DMS114 treated with DMSO at 0.1 percent for 48 hours (cell line): ENCODE results near the gene ABCG5.

Experiments
- DNase-seq: peaks from one replicate; lab custom pipeline; 2025; ENCODE audit not compliant: unreplicated experiment; lab: John Stamatoyannopoulos, UW

The ABCG5 gene

DNA sequence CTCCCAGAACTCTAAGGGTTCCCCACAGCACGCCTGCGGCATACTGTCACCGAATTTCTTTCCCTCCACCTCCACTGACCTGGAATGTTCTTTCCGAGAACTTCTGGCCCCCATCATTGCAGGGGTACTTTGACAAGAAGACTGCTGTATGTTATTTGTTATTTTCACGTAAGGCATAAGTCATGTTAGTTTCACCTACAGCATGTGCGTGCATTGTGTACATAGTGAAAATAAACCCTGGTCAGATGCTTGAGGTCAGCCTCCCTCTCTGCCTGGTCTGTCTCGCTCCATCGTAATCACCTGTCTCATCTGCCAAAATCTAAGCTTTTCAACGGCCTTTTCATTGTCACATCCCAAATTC, 4.2 kb upstream of the ABCG5 start:
- no peak for DNase-seq

DNA sequence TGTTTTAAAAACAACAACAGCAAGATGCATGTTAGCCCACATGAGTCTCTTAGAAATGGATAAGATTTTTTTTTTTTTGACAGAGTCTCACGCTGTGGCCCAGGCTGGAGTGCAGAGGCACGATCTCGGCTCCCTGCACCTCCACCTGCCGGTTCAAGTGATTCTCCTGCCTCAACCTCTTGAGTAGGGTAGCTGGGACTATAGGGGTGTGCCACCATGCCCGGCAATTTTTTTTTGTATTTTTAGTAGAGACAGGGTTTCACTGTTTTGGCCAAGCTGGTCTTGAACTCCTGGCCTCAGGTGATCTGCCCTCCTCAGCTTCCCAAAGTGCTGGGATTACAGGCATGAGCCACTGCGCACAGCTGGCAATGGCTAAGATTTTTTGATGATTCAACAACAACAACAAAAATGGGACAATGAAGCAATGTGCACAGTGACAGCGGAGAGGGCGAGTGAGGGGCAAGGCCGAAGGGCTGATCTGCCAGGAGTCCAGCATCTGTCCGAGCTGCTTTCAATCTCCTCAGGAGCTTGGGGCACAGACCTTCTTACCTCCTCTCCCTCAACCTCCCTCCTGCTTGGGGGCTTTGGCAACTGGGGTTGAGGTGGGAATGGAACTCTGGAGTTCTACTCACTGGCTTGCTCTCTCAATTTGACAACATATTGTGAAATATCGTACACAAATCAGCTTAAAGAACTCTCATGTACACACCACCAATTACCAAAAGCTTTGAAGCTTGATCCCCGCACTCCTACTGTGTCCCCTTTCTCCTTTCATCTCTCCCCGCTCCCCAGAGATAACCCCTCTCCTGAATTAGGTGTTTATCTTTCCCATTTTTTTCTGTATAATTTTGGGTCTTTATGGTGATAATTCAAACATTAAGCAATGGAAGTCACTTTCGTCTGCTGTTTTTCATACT, 3.6 kb upstream of the ABCG5 start:
- DNase-seq: no peak

DNA sequence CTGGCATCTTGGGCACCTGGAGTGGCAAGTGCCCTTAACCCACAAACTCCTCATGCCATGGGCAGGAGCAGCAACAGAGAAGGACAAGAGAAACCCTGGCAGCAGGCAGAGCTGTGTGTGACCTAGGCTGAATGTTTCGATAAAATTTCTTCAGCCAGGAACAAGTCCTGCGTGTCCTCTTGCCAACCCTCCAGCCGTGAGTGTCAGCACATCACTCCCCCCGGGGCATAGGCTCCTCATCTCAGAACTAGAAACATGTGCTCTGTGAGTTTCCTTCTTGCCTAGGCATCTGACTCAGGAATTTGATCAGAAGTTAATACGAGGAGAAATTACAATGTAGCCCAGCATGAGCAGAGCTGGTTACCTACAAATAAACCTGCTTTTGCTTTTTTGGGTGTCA, 2.3 kb upstream of the ABCG5 start:
- no peak for DNase-seq

DNA sequence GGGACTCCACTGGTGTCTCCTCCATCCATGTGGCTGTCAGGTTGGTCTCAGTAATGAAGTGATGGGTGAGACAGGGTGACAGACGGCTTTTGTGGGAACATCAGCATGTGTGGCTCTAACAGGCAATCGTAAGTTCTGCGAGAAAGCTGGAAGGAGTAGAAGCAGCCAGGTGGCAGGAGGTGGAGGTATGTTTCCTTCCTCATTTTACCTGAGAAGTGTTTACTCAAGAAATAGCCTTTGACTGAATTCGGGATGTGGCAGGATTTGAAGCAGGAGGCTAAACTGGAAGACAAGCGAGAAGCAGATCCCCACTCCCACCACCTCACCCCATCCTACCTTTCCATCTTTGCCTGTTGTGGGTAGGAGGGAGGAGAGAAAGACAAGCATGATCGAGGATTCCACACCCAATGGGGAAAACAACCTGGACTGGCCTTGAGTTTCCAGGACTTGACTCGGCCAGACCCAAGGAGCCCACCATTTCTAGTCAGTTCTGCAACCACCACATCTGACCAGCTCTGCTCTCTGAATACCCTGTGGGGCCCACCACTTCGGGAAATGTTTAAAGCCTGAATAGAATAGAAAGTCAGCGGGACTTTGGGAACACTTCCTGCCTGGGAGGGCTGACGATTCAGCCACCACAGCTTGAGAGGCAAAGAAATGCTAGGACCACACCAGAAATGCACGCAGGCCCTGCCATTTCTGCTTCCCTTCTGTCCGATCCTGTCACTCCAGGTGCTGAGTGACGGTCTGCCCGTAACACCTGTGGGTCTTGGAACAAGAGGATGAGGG, 1.3 kb upstream of the ABCG5 start:
- no peak for DNase-seq

DNA sequence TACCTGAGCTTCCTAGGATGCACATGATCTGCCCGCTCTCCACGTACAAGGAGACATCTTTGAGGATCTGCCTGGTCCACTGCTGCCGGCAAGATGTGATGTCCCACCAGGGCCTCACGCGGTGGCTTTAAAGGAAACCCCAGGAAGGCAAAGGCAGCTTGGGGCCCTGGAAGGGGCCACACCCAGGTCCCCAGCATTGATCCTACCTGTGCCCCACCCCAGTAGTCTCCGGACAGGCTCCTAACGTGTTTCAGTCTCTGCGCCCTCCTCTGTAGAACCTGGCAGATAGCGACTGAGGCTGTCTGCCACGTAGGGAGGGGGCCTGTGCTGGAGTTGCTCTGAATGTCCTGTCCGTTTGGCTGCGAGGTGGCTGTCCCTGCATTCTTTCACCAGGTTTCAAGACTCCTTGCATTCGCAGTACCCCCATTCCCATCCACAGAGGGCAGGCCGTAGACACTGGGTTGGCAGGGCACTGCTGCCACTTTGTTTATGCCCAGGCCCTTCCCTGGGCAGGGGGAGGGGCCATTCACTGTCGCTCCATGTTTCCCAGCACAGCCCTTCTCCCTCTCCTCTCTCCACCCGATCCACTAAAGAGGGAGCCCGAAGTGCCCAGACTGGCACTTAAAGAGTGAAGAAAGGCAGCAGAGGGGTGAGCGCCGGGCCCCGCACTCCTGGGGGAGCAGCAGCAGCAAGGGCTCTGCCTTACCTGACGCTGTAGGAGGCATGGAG, 644 bp downstream of the ABCG5 start:
- no peak for DNase-seq

DNA sequence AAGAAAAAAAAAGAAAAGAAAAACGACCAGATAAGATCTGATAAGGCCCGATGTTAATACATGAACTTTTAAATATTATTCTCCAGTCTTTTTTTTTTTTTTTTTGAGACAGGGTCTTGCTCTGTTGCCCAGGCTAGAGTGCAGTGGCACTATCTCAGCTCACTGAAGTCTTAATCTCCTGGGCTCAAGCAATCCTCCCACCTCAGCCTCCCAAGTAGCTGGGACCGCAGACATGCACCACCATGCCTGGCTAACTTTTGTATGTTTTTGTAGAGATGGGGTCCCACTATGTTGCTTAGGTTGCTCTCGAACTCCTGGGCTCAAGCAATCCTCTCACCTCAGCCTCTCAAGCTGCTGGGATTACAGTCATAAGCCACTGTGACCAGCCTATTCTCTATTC, 1.6 kb downstream of the ABCG5 start:
- no peak for DNase-seq

DNA sequence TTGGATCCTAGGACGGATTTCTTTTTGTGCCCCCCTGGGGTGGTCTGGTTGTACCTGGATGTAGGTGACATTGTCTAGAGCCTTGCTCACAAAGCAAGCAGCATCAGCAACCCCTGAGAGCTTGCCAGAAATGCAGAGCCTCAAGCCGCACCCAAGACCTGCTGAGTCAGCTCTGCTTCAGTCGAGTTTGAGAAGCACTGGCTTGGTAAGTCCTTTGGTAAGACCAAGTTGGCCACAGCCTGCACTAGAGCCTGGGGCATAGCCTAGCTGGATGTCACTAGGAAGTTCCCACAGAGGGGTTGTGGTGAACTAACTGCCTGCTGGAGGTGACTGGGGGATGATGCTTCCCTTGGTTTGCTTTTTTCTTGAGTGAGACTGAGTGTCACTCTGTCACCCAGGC, 6.2 kb downstream of the ABCG5 start:
- DNase-seq: no peak

DNA sequence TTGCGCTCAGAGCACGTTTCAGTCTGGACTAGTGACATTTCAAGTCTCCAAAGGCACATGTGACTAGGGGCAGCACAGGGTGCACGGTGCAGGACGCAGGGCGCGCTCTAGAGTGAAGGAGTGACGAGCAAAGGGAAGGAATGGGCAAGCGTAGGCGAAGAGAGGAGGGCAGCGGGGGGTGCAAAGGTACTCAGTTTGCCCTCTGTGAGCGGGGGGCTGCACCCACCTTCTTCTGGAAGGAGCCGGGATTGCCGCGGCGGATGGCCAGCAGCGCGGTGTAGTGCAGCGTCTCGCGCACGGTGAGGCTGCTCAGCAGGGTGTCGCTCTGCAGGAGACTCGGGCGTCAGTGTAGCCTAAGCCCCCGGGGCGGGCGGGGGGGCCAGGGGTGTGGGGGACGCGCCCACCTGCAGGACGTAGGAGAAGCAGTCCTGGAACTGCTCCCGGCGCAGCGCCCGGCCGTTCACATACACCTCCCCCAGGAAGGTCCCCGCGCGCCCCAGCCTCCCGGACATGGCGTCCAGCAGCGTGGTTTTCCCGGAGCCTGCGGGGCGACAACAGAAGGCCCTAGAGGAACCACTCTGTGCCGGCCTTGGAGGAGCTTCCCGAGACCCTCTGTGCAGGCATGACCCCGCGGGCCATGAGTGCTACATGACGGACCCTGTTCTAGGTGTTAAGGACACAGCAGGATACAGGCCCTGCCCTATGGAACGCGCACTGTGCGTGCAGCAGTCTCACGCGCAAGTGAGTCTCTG, 6.9 kb downstream of the ABCG5 start:
- no peak for DNase-seq

DNA sequence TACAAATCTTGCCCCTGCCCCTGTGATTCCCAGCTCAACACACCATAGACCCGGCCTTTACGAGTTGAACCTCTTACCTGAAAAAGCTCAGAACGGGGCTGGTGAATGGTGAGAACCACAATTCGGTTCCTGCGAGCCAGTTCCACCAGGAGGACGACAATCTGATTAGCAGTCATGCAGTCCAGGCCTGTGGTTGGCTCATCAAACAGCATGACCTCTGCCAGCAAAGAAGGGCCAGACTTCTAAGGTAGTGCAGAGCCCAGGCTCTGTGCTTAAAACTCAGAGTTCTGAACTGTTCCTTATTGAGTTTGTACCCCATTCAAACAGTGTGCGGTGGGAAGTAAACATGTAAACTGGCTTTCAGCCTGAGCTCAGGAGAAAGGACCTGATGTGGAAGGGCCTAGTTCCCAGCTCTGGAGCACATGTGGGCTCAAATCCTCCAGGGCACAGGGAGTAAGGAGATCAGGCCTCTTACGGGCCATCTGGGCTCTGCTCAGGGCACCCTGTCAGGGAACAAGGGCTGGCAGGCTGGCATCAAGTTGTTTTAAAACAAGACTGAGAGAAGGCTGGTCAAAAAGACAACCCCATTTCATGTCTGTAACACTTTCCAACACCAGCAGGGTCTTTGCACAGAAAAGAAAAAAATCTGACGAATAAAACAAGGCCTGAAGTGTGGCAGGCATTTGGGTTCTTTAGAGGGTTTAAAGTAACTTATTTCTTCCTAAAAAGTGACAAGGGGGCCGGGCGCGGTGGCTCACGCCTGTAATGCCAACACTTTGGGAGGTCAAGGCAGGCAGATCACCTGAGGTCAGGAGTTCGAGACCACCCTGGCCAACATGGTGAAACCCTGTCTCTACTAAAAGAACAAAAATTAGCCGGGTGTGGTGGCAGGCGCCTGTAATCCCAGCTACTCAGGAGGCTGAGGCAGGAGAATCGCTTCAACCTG, 12.1 kb downstream of the ABCG5 start:
- no peak for DNase-seq

DNA sequence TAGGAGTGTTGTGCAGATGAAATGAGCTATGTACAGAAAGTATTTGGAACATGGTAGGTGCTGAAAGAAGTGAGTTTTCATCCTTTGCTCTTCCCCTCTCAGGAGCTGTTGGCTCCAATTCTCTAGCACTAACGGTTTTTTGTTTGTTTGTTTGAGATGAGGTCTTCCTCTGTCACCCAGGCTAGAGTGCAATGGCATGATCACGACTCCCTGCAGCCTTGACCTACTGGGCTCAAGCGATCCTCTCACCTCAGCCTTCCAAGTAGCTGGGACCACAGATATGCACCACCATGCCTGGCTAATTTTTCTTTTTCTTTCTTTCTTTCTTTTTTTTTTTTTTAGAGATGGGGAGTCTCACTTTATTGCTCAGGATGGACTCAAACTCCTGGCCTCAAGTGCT, 12.8 kb downstream of the ABCG5 start:
- DNase-seq: no peak

DNA sequence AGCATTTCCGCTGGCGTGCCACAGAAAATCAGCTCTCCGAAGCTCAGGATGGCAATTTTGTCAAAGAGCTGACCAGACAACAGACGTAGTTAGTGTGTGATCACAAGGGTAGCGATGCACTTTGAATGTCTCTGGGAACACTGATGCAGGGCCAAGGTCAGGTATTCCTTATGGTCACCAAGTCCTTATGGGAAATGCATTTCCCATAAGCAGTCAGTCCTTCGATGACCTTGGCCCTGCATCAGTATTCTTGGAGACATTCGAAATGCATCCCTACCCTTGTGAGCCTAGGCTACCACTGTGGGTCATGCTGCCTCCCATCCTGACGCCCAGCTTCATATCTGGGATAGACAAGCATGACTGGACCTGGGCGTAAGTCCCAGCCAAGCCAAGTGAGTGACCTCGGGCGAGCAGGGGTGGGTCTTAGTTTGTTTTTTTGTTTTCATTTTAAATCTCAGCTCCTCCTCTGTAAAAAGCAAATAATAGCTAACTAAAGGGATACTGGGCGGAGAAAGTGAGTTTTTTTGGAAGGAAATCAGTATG, 13.6 kb downstream of the ABCG5 start:
- no peak for DNase-seq

DNA sequence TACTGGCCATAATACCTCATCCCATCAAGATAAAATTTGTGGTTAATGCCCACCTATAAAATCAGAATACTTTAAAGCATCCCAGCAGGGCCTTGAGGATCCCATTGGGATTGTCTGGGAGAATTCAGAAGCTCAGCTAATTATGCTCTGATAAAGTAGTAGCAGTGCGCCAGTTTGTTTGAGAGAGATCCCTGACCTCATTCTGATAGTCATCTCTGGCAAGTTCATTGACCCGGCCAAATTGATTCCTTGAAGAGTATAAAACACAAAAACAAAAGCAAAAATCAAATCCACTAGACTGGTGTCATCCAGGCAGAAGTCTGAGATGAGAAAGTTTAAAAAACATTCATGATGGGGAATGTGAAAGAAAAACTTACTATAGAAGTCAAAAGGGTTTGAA, 14.1 kb downstream of the ABCG5 start:
- no peak for DNase-seq

DNA sequence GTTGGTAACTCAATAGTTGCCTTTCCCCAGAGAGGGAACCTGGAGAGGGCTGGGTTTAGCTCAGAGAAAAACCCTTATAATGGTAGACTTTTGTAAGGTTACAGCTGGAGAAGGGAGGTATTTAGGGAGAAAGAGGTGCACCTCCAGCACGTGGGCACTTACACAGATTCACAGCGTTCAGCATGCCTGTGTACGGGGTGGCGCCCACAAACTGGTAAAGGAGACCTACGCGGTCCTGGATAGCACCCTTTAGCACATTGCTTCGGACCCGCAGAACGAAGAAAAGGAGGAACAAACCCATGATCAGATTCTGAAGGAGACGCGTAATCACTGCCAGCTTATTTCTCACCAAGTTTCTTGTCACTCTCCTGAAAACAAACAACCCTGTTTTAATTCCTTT, 14.9 kb downstream of the ABCG5 start:
- DNase-seq: no peak

DNA sequence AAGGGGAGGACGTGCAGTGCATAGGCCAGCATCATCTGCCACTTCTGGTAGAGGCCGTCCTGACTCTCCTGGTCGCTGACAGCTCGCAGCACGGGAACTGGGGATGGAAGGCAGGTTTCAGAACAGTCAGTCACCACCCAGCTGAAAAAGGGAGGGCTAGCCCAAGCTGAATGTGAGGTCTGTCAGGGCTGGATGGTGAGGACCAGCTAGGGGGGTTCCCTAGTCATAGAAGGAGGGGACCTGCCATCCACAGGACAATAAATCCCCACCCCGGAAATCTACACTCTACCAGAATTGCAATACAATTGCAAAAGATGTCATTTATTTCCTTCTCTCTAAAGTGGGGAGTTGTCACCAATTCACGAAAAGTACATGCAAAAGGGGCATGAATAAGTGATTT, 15.8 kb downstream of the ABCG5 start:
- DNase-seq: no peak

DNA sequence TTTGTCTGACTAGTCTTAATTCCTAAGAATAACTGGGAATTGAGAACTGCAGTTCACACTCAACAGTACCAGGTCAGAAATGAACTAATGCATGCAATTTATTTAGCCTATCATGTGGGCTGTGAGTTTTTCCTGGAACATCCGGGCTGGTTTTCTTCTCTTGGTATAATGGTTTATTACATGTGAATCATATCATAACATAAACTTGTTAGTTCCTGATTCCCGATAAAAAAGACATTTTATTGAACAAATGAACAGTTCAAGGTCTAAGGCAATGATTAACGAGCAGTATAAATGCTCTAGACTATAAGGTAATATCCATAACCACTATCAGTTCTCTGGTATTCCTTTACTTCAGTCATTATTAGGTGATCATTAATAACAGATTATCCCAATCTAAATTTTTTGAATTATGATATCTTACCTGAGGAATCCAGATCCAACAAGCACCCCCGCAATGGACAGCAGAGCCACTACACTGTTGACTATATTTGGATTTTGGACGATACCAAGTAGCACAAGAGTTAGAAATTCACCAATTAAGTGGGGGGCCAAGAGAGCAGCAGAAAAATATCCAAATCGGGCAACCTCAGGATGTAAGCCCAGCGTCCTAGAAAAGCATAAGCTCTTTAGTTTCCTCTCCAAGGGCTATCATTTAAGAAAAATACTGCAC, 19.0 kb downstream of the ABCG5 start:
- no peak for DNase-seq

DNA sequence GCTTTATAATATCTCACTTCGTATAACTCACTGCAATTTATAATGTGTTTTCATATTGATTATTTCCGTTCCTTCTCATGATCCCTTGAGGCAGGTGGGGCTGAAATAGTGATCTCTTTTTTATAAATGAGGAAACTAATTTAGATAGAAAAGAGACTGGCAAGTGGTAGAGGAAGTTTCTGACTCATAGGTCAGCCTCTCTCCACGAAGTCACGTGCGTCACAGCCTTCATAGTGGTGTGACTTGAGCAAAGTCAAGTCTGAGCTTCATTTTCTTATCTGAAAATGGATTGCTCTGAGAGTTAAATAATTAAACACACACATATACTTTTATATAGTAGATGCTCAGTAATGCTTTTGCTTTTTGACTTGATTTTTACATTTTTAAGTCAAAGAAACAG, 19.9 kb downstream of the ABCG5 start:
- DNase-seq: no peak

DNA sequence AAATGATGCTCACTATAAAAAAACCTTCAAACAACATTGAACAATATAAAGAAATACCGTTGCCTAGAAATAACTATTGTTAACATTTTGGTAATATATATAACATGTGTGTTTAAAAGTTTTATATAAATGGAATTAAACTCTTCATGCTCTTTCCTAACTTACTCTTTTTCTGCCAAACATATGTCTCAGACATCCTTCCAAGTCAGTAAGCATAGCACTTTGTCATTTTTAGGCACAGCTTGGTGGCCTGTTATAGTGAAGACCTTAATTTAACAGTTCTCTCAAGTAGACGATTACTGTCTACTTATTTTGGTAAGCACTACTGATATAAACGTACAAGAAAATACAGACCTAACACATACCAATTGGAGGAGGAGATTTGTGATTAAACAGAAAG, 23.9 kb downstream of the ABCG5 start:
- no peak for DNase-seq

DNA sequence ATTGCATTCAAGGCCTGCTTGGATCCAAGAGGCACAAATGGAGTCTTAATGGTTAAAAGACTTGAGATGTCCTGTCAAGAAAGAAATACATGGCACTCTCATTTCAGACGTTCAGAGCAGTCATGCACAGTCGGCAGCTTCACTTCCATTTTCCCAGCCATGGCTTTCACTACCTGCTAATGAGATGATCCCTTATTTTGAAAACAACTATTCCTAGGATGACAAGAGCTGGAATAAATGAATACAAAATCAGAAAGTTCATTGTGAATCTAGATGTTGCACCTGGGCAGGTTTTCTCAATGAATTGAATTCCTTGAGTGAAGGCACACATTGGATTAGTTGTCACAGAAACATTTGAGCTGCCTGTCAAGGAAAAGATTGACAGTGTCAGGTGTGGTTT, 25.7 kb downstream of the ABCG5 start:
- no peak for DNase-seq

DNA sequence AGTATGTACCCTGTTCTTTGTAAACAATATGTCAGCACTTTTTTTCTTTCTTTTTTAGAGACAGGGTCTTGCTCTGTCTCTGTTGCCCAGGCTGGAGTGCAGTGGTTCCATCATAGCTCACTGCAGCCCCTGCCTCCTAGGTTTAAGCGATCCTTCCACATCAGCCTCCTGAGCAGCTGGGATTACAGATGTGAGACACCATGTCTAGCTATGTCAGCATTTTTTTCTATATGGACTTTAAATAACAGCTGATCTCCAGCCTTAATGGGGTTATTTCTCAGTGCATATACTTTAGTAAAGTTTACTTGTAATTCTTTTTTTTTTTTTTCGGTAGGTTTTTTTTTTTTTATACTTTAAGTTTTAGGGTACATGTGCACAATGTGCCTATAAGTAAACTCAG, 26.6 kb downstream of the ABCG5 start:
- no peak for DNase-seq
